Measurements from ENCODE around the gene RRBP1.

GRCh38 chr20:17726902-17727301 lies 44.9 kb upstream of the RRBP1 start:
- no peak for TF ChIP-seq CTCF (IDR thresholded peaks at IDR 0.05; ENCODE audit: low read depth, low read length)
- no peak for TF ChIP-seq EZH2phosphoT487 (IDR thresholded peaks at IDR 0.05; ENCODE audit: low read depth)

Measured in OCI-LY3 (cell line).